Measurements from ENCODE around the gene TP53AIP1. TPM values are rescaled to one million over a fixed set of nuclear protein-coding genes. Genes with fewer than 3 reads are reported as not detected.

The TP53AIP1 gene
- total RNA-seq, 1 experiment from 2014 or later: not detected

- no peaks in the 10 kb centered on the region for H3K4me1 ChIP-seq (ENCODE audit: insufficient read depth, low read length)
Measured at GRCh38 chr11:128891913-128892398, 50.7 kb downstream of the TP53AIP1 start.

More at GRCh38 chr11:128891913-128892398, 50.7 kb downstream of the TP53AIP1 start:
- WGBS (ENCODE audit: extremely low coverage, insufficient read length, low lambda C conversion rate): no CpG with 5 or more reads among the region's 6 CpGs
- Histone ChIP-seq H4K20me1 (ENCODE audit: control insufficient read depth, insufficient read depth, insufficient read length) (no peaks in the 10 kb centered on the region), H3K14ac (ENCODE audit: insufficient read depth, low read length) (no peak overlapping the region), H2BK12ac (ENCODE audit: insufficient read length, low read depth, low read length) (no peak overlapping the region), H2BK20ac (ENCODE audit: low read depth, low read length, poor library complexity, severe bottlenecking) (no peak overlapping the region), H3K18ac (ENCODE audit: insufficient read length, low read depth, low read length) (no peak overlapping the region), H2BK120ac (ENCODE audit: low read depth, low read length, poor library complexity, severe bottlenecking) (no peak overlapping the region), H2BK15ac (ENCODE audit: low read depth, low read length) (no peak overlapping the region), H3K4ac (ENCODE audit: low read depth, low read length) (no peak overlapping the region), H2BK5ac (ENCODE audit: insufficient read length, low read length) (no peak overlapping the region), H2AK5ac (ENCODE audit: insufficient read length, low read length) (no peak overlapping the region), H3K23ac (ENCODE audit: insufficient read length, low read depth, low read length) (no peak overlapping the region), H3K9ac (ENCODE audit: extremely low read depth, insufficient read length, low read length) (no peak overlapping the region), H3K79me1 (ENCODE audit: insufficient read depth, low read depth, low read length, poor library complexity, severe bottlenecking) (no peaks in the 10 kb centered on the region), H3K27me3 (ENCODE audit: insufficient read depth, low read length) (peaks cover 52% of the 10 kb centered on the region), H2AFZ (ENCODE audit: low read length) (no peak overlapping the region), H4K5ac (ENCODE audit: insufficient read length, low read depth, low read length) (no peak overlapping the region), H3K23me2 (ENCODE audit: insufficient read length, low read depth, low read length, poor library complexity, severe bottlenecking) (peaks cover 8% of the 10 kb centered on the region), H4K8ac (replicated peaks; ENCODE audit: insufficient read length, low read depth, low read length) (no peak overlapping the region), H3K27ac (ENCODE audit: insufficient read length, low read depth, low read length) (no peak overlapping the region), H4K91ac (ENCODE audit: insufficient read length, low read depth, low read length) (no peak overlapping the region), H3K9me3 (ENCODE audit: control insufficient read depth, low read depth, low read length) (no peaks in the 10 kb centered on the region), H3T11ph (ENCODE audit: low read length) (no peak overlapping the region), H3K4me2 (ENCODE audit: insufficient read depth, insufficient read length, low read length) (peak overlapping the region; percentile 44), H3K56ac (ENCODE audit: insufficient read length, low read depth, low read length) (no peak overlapping the region), H3K79me2 (ENCODE audit: insufficient read depth, low read length) (no peaks in the 10 kb centered on the region)
- no peak for TF ChIP-seq CTCF (conservative IDR thresholded peaks at IDR 0.05)
- Mint-ChIP-seq H3K4me1 (peaks cover 24 to 26% of the 10 kb centered on the region in 2 experiments), H3K9me3 (no peaks in the 10 kb centered on the region; a peak in 1 of 5 replicates), H3K36me3 (ENCODE audit: insufficient read depth in 1 of 3, low read depth in 3 of 3) (no peaks in the 10 kb centered on the region), H3K4me3 (peak overlapping the region; percentile 47 to 89), H3K27me3 (ENCODE audit: low read depth) (peaks cover 96% of the 10 kb centered on the region), H3K27ac (no peak overlapping the region)
- no peak for DNase-seq
